Type B pancreatic cell (in vitro differentiated cells): ENCODE results near the gene TNS4. TPM values are rescaled to one million over a fixed set of nuclear protein-coding genes. Genes with fewer than 3 reads are reported as not detected.

Experiments
- DNase-seq: peaks from one replicate; pipeline ENCODE4 v3.0.0; 2021; ENCODE audit warnings: mixed read lengths; ENCODE audit not compliant: unreplicated experiment; ENCODE audit errors: extremely low spot score
- H3K27ac Mint-ChIP-seq: 2 replicates; pipeline ENCODE4 v1.8.0; 2021; ENCODE audit warnings: mild to moderate bottlenecking, mixed read lengths
- H3K27me3 Mint-ChIP-seq: 2 replicates; pipeline ENCODE4 v1.8.0; 2021; ENCODE audit warnings: mixed read lengths
- H3K36me3 Mint-ChIP-seq: 2 replicates; pipeline ENCODE4 v1.8.0; 2021; ENCODE audit warnings: mixed read lengths
- H3K4me1 Mint-ChIP-seq: one replicate; pipeline ENCODE4 v1.8.0; 2021; ENCODE audit warnings: mixed read lengths; ENCODE audit not compliant: unreplicated experiment
- H3K4me3 Mint-ChIP-seq: 2 replicates; pipeline ENCODE4 v1.8.0; 2021; ENCODE audit warnings: mild to moderate bottlenecking, mixed read lengths
- H3K9me3 Mint-ChIP-seq: 2 replicates; pipeline ENCODE4 v1.8.0; 2021; ENCODE audit warnings: mixed read lengths
- total RNA-seq: library from RNA; stranded (reverse); gene quantifications from 2 replicates; pipeline ENCODE4 v1.2.1, GENCODE V29; 2021; ENCODE audit warnings: low replicate concordance
- TF ChIP-seq, protein P1 (sequence below): fragments of 200-600 bp; sonication (generic); conservative IDR thresholded peaks from 2 replicates; pipeline ENCODE4 v1.5.0; 2021; ENCODE audit warnings: antibody characterized with exemption, mild to moderate bottlenecking

Gene TNS4
- total RNA-seq, 1 donor from 2014 or later, result 2.3 TPM

DNA sequence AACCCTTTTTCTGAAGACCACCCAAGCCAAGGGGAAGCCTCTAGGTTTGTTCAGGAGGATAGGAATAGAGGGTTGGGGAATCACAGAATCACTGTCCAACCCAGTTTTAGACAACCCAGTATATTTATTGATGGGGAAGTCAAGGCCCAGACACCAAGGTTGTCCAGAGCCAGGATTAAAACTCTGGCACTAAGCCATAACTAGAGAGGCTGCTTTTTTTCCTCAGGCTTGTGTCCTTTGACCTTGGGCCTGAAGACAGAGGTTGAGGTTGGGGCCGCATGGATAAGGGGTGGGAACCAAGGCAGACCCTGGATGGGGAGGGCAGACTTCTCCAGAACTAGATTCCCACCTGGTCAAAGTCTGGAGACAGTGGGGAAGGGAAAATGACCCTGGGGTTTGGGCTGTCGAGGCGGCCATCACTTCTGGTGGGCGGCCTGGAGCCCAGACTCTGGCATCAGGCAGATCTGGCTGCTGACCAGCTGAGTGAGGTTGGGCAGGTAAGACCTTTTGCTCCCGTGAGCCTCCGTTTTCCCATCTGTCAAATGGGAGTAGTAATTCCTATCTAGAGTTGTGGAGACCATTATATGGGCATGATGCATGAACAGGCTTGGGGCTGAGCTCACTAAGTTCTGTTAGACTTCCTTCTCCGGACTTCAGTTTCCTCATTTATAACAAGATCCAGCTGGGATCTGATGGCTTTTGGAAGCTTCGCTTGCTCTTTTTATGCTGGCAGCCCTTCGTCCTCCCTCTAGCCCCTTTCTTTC lies 40.3 kb downstream of the TNS4 start:
- H3K27me3 Mint-ChIP-seq, result peaks cover 8% of the 10 kb centered on the region
- peak overlapping the region; percentile 16 for H3K4me3 Mint-ChIP-seq
- H3K9me3 Mint-ChIP-seq, result no peaks in the 10 kb centered on the region
- H3K4me1 Mint-ChIP-seq, result peaks cover 52% of the 10 kb centered on the region
- TF ChIP-seq, protein P1, sequence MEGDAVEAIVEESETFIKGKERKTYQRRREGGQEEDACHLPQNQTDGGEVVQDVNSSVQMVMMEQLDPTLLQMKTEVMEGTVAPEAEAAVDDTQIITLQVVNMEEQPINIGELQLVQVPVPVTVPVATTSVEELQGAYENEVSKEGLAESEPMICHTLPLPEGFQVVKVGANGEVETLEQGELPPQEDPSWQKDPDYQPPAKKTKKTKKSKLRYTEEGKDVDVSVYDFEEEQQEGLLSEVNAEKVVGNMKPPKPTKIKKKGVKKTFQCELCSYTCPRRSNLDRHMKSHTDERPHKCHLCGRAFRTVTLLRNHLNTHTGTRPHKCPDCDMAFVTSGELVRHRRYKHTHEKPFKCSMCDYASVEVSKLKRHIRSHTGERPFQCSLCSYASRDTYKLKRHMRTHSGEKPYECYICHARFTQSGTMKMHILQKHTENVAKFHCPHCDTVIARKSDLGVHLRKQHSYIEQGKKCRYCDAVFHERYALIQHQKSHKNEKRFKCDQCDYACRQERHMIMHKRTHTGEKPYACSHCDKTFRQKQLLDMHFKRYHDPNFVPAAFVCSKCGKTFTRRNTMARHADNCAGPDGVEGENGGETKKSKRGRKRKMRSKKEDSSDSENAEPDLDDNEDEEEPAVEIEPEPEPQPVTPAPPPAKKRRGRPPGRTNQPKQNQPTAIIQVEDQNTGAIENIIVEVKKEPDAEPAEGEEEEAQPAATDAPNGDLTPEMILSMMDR, result no peak
- no peaks in the 10 kb centered on the region for H3K36me3 Mint-ChIP-seq
- peak overlapping the region; percentile 34 for H3K27ac Mint-ChIP-seq
- DNase-seq, result no peak

DNA sequence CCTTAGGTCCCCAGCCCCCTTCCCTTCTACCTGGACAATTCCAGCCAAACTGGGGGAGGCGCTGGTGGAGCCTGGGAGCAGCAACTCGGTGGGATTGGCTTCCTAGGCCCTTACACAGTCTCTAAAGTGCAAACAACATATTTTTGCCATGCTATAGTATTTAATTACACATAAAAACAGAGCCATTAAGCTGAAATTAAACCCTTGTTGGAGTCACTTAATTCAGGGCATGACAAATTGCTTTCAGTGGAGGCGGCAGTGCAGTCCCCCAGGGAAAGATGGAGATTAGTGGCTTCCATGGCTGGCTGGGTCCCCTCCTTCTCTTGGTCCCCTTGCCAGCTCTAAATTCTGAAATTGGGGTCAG lies 40.8 kb downstream of the TNS4 start:
- TF ChIP-seq, protein P1, result no peak
- H3K27me3 Mint-ChIP-seq, result peaks cover 8% of the 10 kb centered on the region
- H3K27ac Mint-ChIP-seq, result no peak overlapping the region
- no peak overlapping the region for H3K4me3 Mint-ChIP-seq
- H3K9me3 Mint-ChIP-seq, result no peaks in the 10 kb centered on the region
- peaks cover 5% of the 10 kb centered on the region for H3K36me3 Mint-ChIP-seq
- H3K4me1 Mint-ChIP-seq, result peaks cover 52% of the 10 kb centered on the region
- no peak for DNase-seq

DNA sequence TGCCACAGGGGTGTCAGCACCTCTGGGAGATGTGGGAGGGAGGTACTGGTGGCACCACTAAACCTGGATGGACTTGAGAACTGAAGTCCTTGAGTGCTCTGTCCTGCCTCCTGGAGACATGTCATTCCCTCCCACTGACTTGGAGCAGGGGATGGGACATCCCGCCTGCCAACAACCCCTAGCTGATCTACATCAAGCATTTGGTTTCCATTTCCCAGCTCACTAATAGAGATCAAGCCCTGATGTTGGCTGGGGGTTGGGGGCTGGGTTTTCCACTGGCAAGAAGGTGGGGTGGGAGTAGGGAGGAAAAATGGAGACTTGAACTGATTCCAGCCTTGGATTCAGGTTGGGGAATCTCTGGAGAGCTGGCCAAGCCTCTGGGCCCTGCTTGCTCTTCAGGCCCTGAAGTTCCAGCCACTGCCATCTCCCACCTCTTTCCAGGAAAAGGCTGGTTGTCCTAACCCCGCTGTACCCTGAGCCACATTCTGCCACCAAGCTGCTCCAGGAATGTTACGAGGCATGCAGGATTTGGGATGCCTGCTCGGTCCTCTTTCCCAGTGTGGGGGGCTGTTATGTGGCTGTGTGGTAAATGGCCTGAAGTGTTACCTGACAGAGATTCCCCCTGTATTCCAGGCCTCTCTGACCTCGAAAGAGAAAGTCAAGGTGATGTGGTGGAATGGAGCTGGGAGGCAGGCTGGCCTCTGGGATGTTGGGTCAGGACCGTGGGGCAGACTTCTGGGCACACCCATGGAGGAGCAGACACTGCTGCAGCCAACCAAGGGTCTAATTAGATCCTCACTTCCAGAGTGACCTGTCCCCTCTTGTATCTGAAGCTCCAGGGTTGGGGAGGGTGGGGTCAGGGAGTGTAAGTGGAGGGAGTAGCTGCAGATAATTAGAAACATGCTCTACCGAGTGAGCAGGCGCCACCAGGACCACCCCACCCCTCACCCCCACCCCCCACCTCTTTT lies 41.5 kb downstream of the TNS4 start:
- Mint-ChIP-seq H3K27ac (no peak overlapping the region), H3K9me3 (no peaks in the 10 kb centered on the region), H3K36me3 (peaks cover 5% of the 10 kb centered on the region), H3K4me1 (peaks cover 52% of the 10 kb centered on the region), H3K4me3 (no peak overlapping the region), H3K27me3 (peaks cover 8% of the 10 kb centered on the region)
- TF ChIP-seq, protein P1, result no peak
- no peak for DNase-seq

DNA sequence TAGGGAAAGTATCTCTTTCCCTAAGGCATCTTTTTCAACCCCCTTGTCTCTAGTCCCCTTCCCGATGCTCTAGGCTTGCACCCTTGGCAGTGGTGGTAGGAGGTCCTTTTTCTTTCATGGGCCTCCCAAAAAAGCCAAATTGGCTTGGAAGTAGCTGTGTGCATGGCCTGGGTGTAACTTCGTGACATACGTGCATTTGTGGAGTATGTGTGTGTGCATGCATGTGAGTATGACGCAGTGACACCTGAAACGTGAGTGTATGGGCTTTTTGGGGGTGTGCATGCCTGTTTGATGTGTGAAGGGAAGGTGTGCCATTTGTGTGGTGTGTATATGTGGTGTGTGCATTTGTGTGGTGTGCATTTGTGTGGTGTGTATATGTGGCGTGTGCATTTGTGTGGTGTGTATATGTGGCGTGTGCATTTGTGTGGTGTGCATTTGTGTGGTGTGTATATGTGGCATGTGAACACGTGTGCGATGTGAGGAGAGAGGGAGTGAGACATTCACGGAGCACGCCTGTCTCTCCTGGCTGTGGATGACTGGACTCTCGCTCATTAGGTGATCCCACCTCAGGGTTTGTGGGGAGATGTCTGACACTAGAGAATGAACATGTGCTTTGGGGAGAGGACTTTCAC lies 42.5 kb downstream of the TNS4 start:
- Mint-ChIP-seq H3K27me3 (peaks cover 8% of the 10 kb centered on the region), H3K4me3 (peak overlapping the region; percentile 23), H3K9me3 (no peaks in the 10 kb centered on the region), H3K4me1 (peaks cover 49% of the 10 kb centered on the region), H3K36me3 (peaks cover 10% of the 10 kb centered on the region), H3K27ac (peak overlapping the region; percentile 24)
- TF ChIP-seq, protein P1, result no peak
- DNase-seq, result no peak

DNA sequence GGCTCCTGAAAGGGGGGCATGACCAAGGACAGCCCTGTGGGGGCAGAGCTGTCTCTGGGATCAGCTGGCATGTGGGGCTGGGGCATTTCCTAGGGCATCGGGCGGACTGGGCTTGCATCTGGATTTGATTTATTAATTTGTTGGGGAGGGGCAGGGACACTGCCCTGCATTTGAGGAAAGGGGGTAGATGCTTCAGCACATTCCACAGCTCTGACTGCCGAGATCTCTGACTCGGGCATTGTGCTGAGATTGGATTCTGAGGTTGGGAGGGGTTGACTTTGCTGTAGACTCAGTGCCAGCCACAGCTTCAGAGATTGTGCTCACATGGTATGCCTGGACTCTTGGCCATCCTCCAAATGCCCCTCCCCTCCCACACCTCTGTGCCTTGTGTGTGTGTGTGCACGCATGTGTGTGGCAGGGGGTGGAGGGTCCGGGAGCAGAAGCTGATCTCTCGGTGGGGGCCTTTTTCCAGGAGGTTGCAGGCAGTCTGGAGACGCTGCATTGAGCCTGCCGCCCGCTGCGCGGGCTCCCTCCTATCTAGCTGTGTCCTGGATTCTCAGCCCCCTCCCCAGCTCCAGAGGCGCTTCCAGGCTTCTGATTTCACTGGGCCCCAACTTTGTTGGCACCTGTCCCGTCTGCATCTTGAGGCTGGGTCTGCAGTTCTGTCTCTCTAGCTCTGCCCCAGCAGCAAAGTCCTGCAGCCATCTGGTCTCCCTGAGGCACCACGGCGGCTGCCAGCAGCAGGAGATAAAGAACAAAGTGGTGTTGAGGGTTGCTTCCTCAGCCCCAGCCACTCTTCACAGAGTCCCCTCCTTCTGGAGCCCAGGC lies 43.2 kb downstream of the TNS4 start:
- Mint-ChIP-seq H3K4me1 (peaks cover 43% of the 10 kb centered on the region), H3K4me3 (peak overlapping the region; percentile 76)
- DNase-seq, result no peak

More for the DNA sequence above, 43.2 kb downstream of the TNS4 start:
- Mint-ChIP-seq H3K9me3 (no peaks in the 10 kb centered on the region), H3K27me3 (peaks cover 8% of the 10 kb centered on the region), H3K36me3 (peaks cover 13% of the 10 kb centered on the region), H3K27ac (peak overlapping the region; percentile 68)
- TF ChIP-seq, protein P1, result no peak
